Natural killer cell (primary cell): ENCODE measurements around the gene B9D2. TPM values are rescaled to one million over a fixed set of nuclear protein-coding genes. Genes with fewer than 3 reads are reported as not detected.
"Not testable (repeated sequence)": the region's sequence is repeated elsewhere in the genome, so short reads cannot be mapped to it uniquely, and the experiment has no call there.

Source experiments
- ATAC-seq, 3 donors: fragments of 150-1000 bp in 2 of 3; fragments of 200-7000 bp in 1 of 3; cut with Tn5 transposase; 1 replicate in 1 of 3; 2 replicates in 2 of 3; pipeline ENCODE4 v1.10.0; 2021; ENCODE audit warnings: mild to moderate bottlenecking in 2 of 3, moderate library complexity in 2 of 3
- DNase-seq, 2 donors: peaks; one replicate each; pipeline versions ENCODE4 v3.0.0 to v3.0.0-alpha.2; 2013 to 2021; ENCODE audit warnings: mixed read lengths in 1 of 2
- H3K27ac ChIP-seq: one replicate; pipeline ENCODE4 v1.5.1; 2013; ENCODE audit warnings: mild to moderate bottlenecking, low read length
- H3K27me3 ChIP-seq: one replicate; pipeline ENCODE4 v1.6.1; 2013; ENCODE audit warnings: low read length; ENCODE audit not compliant: control insufficient read depth, insufficient read depth
- H3K36me3 ChIP-seq: one replicate; pipeline ENCODE4 v1.6.1; 2013; ENCODE audit warnings: low read length; ENCODE audit not compliant: control insufficient read depth, insufficient read depth
- H3K4me1 ChIP-seq: one replicate; pipeline ENCODE4 v1.6.1; 2013; ENCODE audit warnings: low read length; ENCODE audit not compliant: control insufficient read depth, insufficient read depth
- H3K4me3 ChIP-seq: one replicate; pipeline ENCODE4 v1.5.1; 2013; ENCODE audit warnings: low read length
- H3K9me3 ChIP-seq: one replicate; pipeline ENCODE4 v1.6.1; 2013; ENCODE audit warnings: low read length; ENCODE audit not compliant: control insufficient read depth, insufficient read depth
- H3K27ac Mint-ChIP-seq, 2 donors: one replicate each; pipeline ENCODE4 v1.8.0; 2022; ENCODE audit warnings: mild to moderate bottlenecking in 2 of 2, mixed read lengths in 2 of 2, moderate library complexity in 1 of 2
- H3K27me3 Mint-ChIP-seq, 2 donors: one replicate each; pipeline ENCODE4 v1.8.0; 2022; ENCODE audit warnings: low read depth in 2 of 2, mixed read lengths in 2 of 2
- H3K36me3 Mint-ChIP-seq: one replicate; pipeline ENCODE4 v1.8.0; 2022; ENCODE audit warnings: mixed read lengths
- H3K4me1 Mint-ChIP-seq, 2 donors: one replicate each; pipeline ENCODE4 v1.8.0; 2022; ENCODE audit warnings: mixed read lengths in 2 of 2
- H3K4me3 Mint-ChIP-seq: one replicate; pipeline ENCODE4 v1.8.0; 2022; ENCODE audit warnings: mild to moderate bottlenecking, moderate library complexity, mixed read lengths
- H3K9me3 Mint-ChIP-seq, 2 donors: one replicate each; pipeline ENCODE4 v1.8.0; 2022; ENCODE audit warnings: mixed read lengths in 2 of 2
- CTCF ChIP-seq: fragments of 200-600 bp; IDR thresholded peaks from one replicate; pipeline ENCODE4 v1.8.0; 2022; ENCODE audit warnings: antibody characterized with exemption
- WGBS: methylation state at CpG from one replicate; pipeline ENCODE4 v1.1.7; 2013; ENCODE audit warnings: missing lambda C conversion rate; ENCODE audit not compliant: insufficient coverage; 5-methylcytosine and 5-hydroxymethylcytosine counted together
- intact Hi-C: fragments of 100-400 bp; cut with micrococcal nuclease; formaldehyde crosslinking; loops from one replicate; pipeline ENCODE4 v1.14.2; 2022
- total RNA-seq, 4 donors: library from RNA; stranded (reverse); fragments of 120-200 nt in 1 of 4; gene quantifications; one replicate each; pipeline versions ENCODE4 v1.2.3 to v1.2.4, GENCODE V29; 2013 to 2022

B9D2 gene
- total RNA-seq, 3 donors from 2014 or later (not counting 1 experiment from before 2014, with no cell fraction given), result 18.1 to 22.2 (median 18.7) TPM

GRCh38 chr19:41384351-41384750 lies 20.4 kb upstream of the B9D2 start:
- ATAC-seq (no peak), DNase-seq (no peak)
- Histone ChIP-seq H3K27me3 (no peaks in the 10 kb centered on the region), H3K4me1 (no peaks in the 10 kb centered on the region), H3K4me3 (no peak overlapping the region), H3K27ac (no peak overlapping the region), H3K9me3 (no peaks in the 10 kb centered on the region), H3K36me3 (peaks cover 6% of the 10 kb centered on the region)
- intact Hi-C loops, result no loop called here
- H3K4me3 Mint-ChIP-seq, result no peak overlapping the region
- 95% methylated on average over 5 of the region's 5 CpGs for WGBS
- TF ChIP-seq CTCF, result no peak
- no peaks in the 10 kb centered on the region for H3K9me3 Mint-ChIP-seq
- no peaks in the 10 kb centered on the region for H3K36me3 Mint-ChIP-seq
- no peaks in the 10 kb centered on the region for H3K27me3 Mint-ChIP-seq
- H3K27ac Mint-ChIP-seq, result no peak overlapping the region
- no peaks in the 10 kb centered on the region for H3K4me1 Mint-ChIP-seq

GRCh38 chr19:41381536-41381935 lies 17.6 kb upstream of the B9D2 start:
- H3K36me3 Mint-ChIP-seq, H3K27me3 Mint-ChIP-seq, ATAC-seq, H3K9me3 ChIP-seq, H3K4me3 ChIP-seq, H3K27ac Mint-ChIP-seq, H3K9me3 Mint-ChIP-seq, DNase-seq, H3K36me3 ChIP-seq, H3K4me3 Mint-ChIP-seq, H3K27me3 ChIP-seq, H3K27ac ChIP-seq, intact Hi-C loops, H3K4me1 ChIP-seq: not testable (repeated sequence)
- peaks cover 7 to 15% of the 10 kb centered on the region in 2 donors for H3K4me1 Mint-ChIP-seq
- 95% methylated on average over 8 of the region's 8 CpGs for WGBS

GRCh38 chr19:41377977-41378709 lies 14.2 kb upstream of the B9D2 start:
- Histone ChIP-seq H3K4me3 (no peak overlapping the region), H3K9me3 (no peaks in the 10 kb centered on the region), H3K36me3 (no peaks in the 10 kb centered on the region), H3K27me3 (no peaks in the 10 kb centered on the region), H3K27ac (no peak overlapping the region), H3K4me1 (peaks cover 19% of the 10 kb centered on the region)
- H3K9me3 Mint-ChIP-seq, result no peaks in the 10 kb centered on the region
- ATAC-seq (peak; percentile 21 to 57 (median 48)), DNase-seq (peak in 1 of 2 donors; percentile 51)
- H3K27ac Mint-ChIP-seq, result peak overlapping the region in 1 of 2 donors; percentile 72
- H3K4me3 Mint-ChIP-seq, result no peak overlapping the region
- intact Hi-C loops, result no loop called here
- 45% methylated on average over 9 of the region's 9 CpGs for WGBS
- H3K36me3 Mint-ChIP-seq, result no peaks in the 10 kb centered on the region
- H3K4me1 Mint-ChIP-seq, result peaks cover 9 to 24% of the 10 kb centered on the region in 2 donors
- H3K27me3 Mint-ChIP-seq, result no peaks in the 10 kb centered on the region
- TF ChIP-seq CTCF, result no peak

GRCh38 chr19:41376998-41377365 lies 13.0 kb upstream of the B9D2 start:
- ATAC-seq, result peak in 1 of 3 donors; percentile 27
- no peaks in the 10 kb centered on the region for H3K9me3 ChIP-seq
- peaks cover 9 to 24% of the 10 kb centered on the region in 2 donors for H3K4me1 Mint-ChIP-seq
- WGBS, result 75% methylated on average over 8 of the region's 8 CpGs
- H3K4me1 ChIP-seq, result peaks cover 19% of the 10 kb centered on the region
- intact Hi-C loops, result no loop called here
- peak overlapping the region; percentile 53 for H3K4me3 ChIP-seq
- peak overlapping the region; percentile 11 to 19 for H3K27ac Mint-ChIP-seq
- peak overlapping the region; percentile 78 for H3K4me3 Mint-ChIP-seq
- no peaks in the 10 kb centered on the region for H3K9me3 Mint-ChIP-seq
- H3K27ac ChIP-seq, result no peak overlapping the region
- no peak for DNase-seq
- H3K36me3 Mint-ChIP-seq, result no peaks in the 10 kb centered on the region
- H3K27me3 ChIP-seq, result no peaks in the 10 kb centered on the region
- no peaks in the 10 kb centered on the region for H3K27me3 Mint-ChIP-seq
- no peaks in the 10 kb centered on the region for H3K36me3 ChIP-seq
- TF ChIP-seq CTCF, result no peak
